ENCODE measurements around the gene BNC2.

DNA sequence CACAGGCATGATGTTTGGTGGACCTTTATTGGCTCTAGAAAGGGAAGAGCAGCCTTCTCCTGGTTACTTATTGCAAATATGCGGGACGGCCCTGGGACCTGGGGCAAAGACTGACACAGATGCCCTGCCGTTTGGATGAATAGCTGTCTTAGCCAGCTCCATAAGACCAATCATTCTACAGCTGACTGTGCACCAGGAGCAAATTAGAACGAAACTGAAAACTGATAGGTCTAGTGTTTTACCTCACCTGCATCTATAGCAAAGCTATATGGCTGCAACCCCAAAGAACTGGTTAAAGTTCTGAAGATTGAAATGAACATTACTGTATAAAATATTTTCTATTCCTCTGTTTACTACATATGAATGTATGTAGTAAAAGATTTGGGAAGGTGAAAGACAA is 34.2 kb upstream of the BNC2 start:
- TF ChIP-seq POLR2A (IDR thresholded peaks at IDR 0.05; ENCODE audit: low read length) (no peak), GATA1 (IDR thresholded peaks at IDR 0.05; ENCODE audit: low read depth, low read length) (no peak)
